ENCODE results near the gene IL26.

The IL26 gene

GRCh38 chr12:68263366-68263765 lies 37.8 kb upstream of the IL26 start:
- DNase-seq (ENCODE audit: insufficient read length, low spot score) (no peak), FAIRE-seq (no peak)
- TF ChIP-seq PAX5 (IDR thresholded peaks at IDR 0.05; ENCODE audit: insufficient read depth, low read length, severe bottlenecking) (no peak), POLR2A (IDR thresholded peaks at IDR 0.05; ENCODE audit: low read depth, low read length) (no peak), POLR2AphosphoS5 (IDR thresholded peaks at IDR 0.05; ENCODE audit: low read depth, low read length) (no peak), TAF1 (IDR thresholded peaks at IDR 0.05; ENCODE audit: low read depth, low read length) (no peak), SPI1 (IDR thresholded peaks at IDR 0.05; ENCODE audit: low read depth, low read length) (no peak), POU2F2 (IDR thresholded peaks at IDR 0.05; ENCODE audit: low read depth, low read length) (no peak)

GRCh38 chr12:68261896-68262295 lies 36.3 kb upstream of the IL26 start:
- DNase-seq (ENCODE audit: insufficient read length, low spot score) = no peak
- no peak for FAIRE-seq
- TF ChIP-seq PAX5 (IDR thresholded peaks at IDR 0.05; ENCODE audit: insufficient read depth, low read length, severe bottlenecking) (no peak), SPI1 (IDR thresholded peaks at IDR 0.05; ENCODE audit: low read depth, low read length) (no peak), POU2F2 (IDR thresholded peaks at IDR 0.05; ENCODE audit: low read depth, low read length) (no peak), TAF1 (IDR thresholded peaks at IDR 0.05; ENCODE audit: low read depth, low read length) (no peak), POLR2AphosphoS5 (IDR thresholded peaks at IDR 0.05; ENCODE audit: low read depth, low read length) (no peak), POLR2A (IDR thresholded peaks at IDR 0.05; ENCODE audit: low read depth, low read length) (no peak)

GRCh38 chr12:68260153-68260552 lies 34.5 kb upstream of the IL26 start:
- no peak for DNase-seq (ENCODE audit: insufficient read length, low spot score)
- TF ChIP-seq POLR2AphosphoS5 (IDR thresholded peaks at IDR 0.05; ENCODE audit: low read depth, low read length) (no peak), SPI1 (IDR thresholded peaks at IDR 0.05; ENCODE audit: low read depth, low read length) (no peak), TAF1 (IDR thresholded peaks at IDR 0.05; ENCODE audit: low read depth, low read length) (no peak), POU2F2 (IDR thresholded peaks at IDR 0.05; ENCODE audit: low read depth, low read length) (no peak), POLR2A (IDR thresholded peaks at IDR 0.05; ENCODE audit: low read depth, low read length) (no peak), PAX5 (IDR thresholded peaks at IDR 0.05; ENCODE audit: insufficient read depth, low read length, severe bottlenecking) (no peak)
- FAIRE-seq = no peak

GRCh38 chr12:68259318-68259940 lies 33.8 kb upstream of the IL26 start:
- TF ChIP-seq POLR2A (IDR thresholded peaks at IDR 0.05; ENCODE audit: low read depth, low read length) = no peak
- 0 out of 2 replicates have a peak, but pooled peaks have one; percentile 26 for TF ChIP-seq SPI1 (IDR thresholded peaks at IDR 0.05; ENCODE audit: low read depth, low read length)
- TF ChIP-seq POU2F2 (IDR thresholded peaks at IDR 0.05; ENCODE audit: low read depth, low read length) = no peak
- TF ChIP-seq TAF1 (IDR thresholded peaks at IDR 0.05; ENCODE audit: low read depth, low read length) = no peak
- FAIRE-seq = peak; percentile 20
- no peak for DNase-seq (ENCODE audit: insufficient read length, low spot score)

GRCh38 chr12:68253504-68253903 lies 27.9 kb upstream of the IL26 start, which contains the start of gene IL22:
Gene IL22, minus strand, starts transcription at chr12:68253604. Its CDS starts 156 bp downstream, at chr12:68253448.
- FAIRE-seq (no peak), DNase-seq (ENCODE audit: insufficient read length, low spot score) (no peak)
- TF ChIP-seq SPI1 (IDR thresholded peaks at IDR 0.05; ENCODE audit: low read depth, low read length) = no peak
- TF ChIP-seq POLR2A (IDR thresholded peaks at IDR 0.05; ENCODE audit: low read depth, low read length) = no peak
- no peak for TF ChIP-seq POU2F2 (IDR thresholded peaks at IDR 0.05; ENCODE audit: low read depth, low read length)
- TF ChIP-seq TAF1 (IDR thresholded peaks at IDR 0.05; ENCODE audit: low read depth, low read length) = no peak
- no peak for TF ChIP-seq POLR2AphosphoS5 (IDR thresholded peaks at IDR 0.05; ENCODE audit: low read depth, low read length)
- no peak for TF ChIP-seq PAX5 (IDR thresholded peaks at IDR 0.05; ENCODE audit: insufficient read depth, low read length, severe bottlenecking)

GRCh38 chr12:68252077-68252476 lies 26.5 kb upstream of the IL26 start:
- no peak for DNase-seq (ENCODE audit: insufficient read length, low spot score)
- no peak for FAIRE-seq
- TF ChIP-seq POLR2AphosphoS5 (IDR thresholded peaks at IDR 0.05; ENCODE audit: low read depth, low read length) (no peak), TAF1 (IDR thresholded peaks at IDR 0.05; ENCODE audit: low read depth, low read length) (no peak), POLR2A (IDR thresholded peaks at IDR 0.05; ENCODE audit: low read depth, low read length) (no peak), SPI1 (IDR thresholded peaks at IDR 0.05; ENCODE audit: low read depth, low read length) (no peak), POU2F2 (IDR thresholded peaks at IDR 0.05; ENCODE audit: low read depth, low read length) (no peak), PAX5 (IDR thresholded peaks at IDR 0.05; ENCODE audit: insufficient read depth, low read length, severe bottlenecking) (no peak)

- TF ChIP-seq POLR2A (IDR thresholded peaks at IDR 0.05; ENCODE audit: low read depth, low read length) (no peak), SPI1 (IDR thresholded peaks at IDR 0.05; ENCODE audit: low read depth, low read length) (no peak), POU2F2 (IDR thresholded peaks at IDR 0.05; ENCODE audit: low read depth, low read length) (no peak), TAF1 (IDR thresholded peaks at IDR 0.05; ENCODE audit: low read depth, low read length) (no peak), PAX5 (IDR thresholded peaks at IDR 0.05; ENCODE audit: insufficient read depth, low read length, severe bottlenecking) (no peak), POLR2AphosphoS5 (IDR thresholded peaks at IDR 0.05; ENCODE audit: low read depth, low read length) (no peak)
- DNase-seq (ENCODE audit: insufficient read length, low spot score) = no peak
- no peak for FAIRE-seq
These were observed 24.8 kb upstream of the IL26 start for GRCh38 chr12:68250454-68250853.

GRCh38 chr12:68247785-68248184 lies 22.2 kb upstream of the IL26 start:
- TF ChIP-seq PAX5 (IDR thresholded peaks at IDR 0.05; ENCODE audit: insufficient read depth, low read length, severe bottlenecking) (no peak), SPI1 (IDR thresholded peaks at IDR 0.05; ENCODE audit: low read depth, low read length) (no peak), POLR2AphosphoS5 (IDR thresholded peaks at IDR 0.05; ENCODE audit: low read depth, low read length) (no peak), POLR2A (IDR thresholded peaks at IDR 0.05; ENCODE audit: low read depth, low read length) (no peak)
- FAIRE-seq = no peak
- DNase-seq (ENCODE audit: insufficient read length, low spot score) = no peak

- FAIRE-seq = no peak
- TF ChIP-seq POLR2A (IDR thresholded peaks at IDR 0.05; ENCODE audit: low read depth, low read length) (no peak), POLR2AphosphoS5 (IDR thresholded peaks at IDR 0.05; ENCODE audit: low read depth, low read length) (no peak)
- no peak for DNase-seq (ENCODE audit: insufficient read length, low spot score)
These were observed 20.7 kb upstream of the IL26 start for GRCh38 chr12:68246350-68246749.
